GM18517 (cell line): ENCODE results near the gene PBX4.
"Not testable (repeated sequence)": the region's sequence is repeated elsewhere in the genome, so short reads cannot be mapped to it uniquely, and the experiment has no call there.

Experiments
- ATAC-seq: cut with Tn5 transposase; IDR thresholded peaks from one replicate; pipeline ENCODE4 v1.9.1; 2021; ENCODE audit warnings: mild to moderate bottlenecking, moderate library complexity; ENCODE audit not compliant: unreplicated experiment

The PBX4 gene

GRCh38 chr19:19627621-19628500, 9.4 kb upstream of the PBX4 start, which contains the start of gene LPAR2:
TSS of gene LPAR2 (minus strand) at chr19:19628220. CDS start at chr19:19627275, 945 bp downstream.
- ATAC-seq, result no peak

- ATAC-seq, result no peak
These were observed 8.3 kb upstream of the PBX4 start for GRCh38 chr19:19626516-19627472.

GRCh38 chr19:19624032-19624570, 5.6 kb upstream of the PBX4 start:
- ATAC-seq, result no peak

GRCh38 chr19:19623383-19623782, 4.9 kb upstream of the PBX4 start:
- ATAC-seq, result no peak

- ATAC-seq, result no peak
These were observed 1.3 kb upstream of the PBX4 start for GRCh38 chr19:19619849-19620210.

- no peak for ATAC-seq
These were observed 828 bp upstream of the PBX4 start for GRCh38 chr19:19619181-19619848.

- ATAC-seq, result no peak
These were observed 3.4 kb downstream of the PBX4 start for GRCh38 chr19:19615086-19615485.

GRCh38 chr19:19613506-19613905, 5.0 kb downstream of the PBX4 start:
- no peak for ATAC-seq

- no peak for ATAC-seq
These were observed 7.9 kb downstream of the PBX4 start for GRCh38 chr19:19610376-19611202.

GRCh38 chr19:19606686-19607085, 11.8 kb downstream of the PBX4 start:
- ATAC-seq, result not testable (repeated sequence)

- no peak for ATAC-seq
These were observed 12.5 kb downstream of the PBX4 start for GRCh38 chr19:19606021-19606420.

GRCh38 chr19:19602713-19603324, 15.7 kb downstream of the PBX4 start:
- ATAC-seq, result no peak

- ATAC-seq, result no peak
These were observed 16.3 kb downstream of the PBX4 start for GRCh38 chr19:19602136-19602712.

- no peak for ATAC-seq
These were observed 17.6 kb downstream of the PBX4 start for GRCh38 chr19:19600793-19601330.

- peak; percentile 25 for ATAC-seq
These were observed 19.6 kb downstream of the PBX4 start for GRCh38 chr19:19598728-19599451.

- peak; percentile 79 for ATAC-seq
These were observed 20.6 kb downstream of the PBX4 start for GRCh38 chr19:19597809-19598306.

GRCh38 chr19:19595171-19595701, 23.3 kb downstream of the PBX4 start:
- no peak for ATAC-seq

- ATAC-seq, result no peak
These were observed 24.1 kb downstream of the PBX4 start for GRCh38 chr19:19594381-19594780.
